NCI-H1417 treated with DMSO at 0.1 percent for 48 hours (cell line): ENCODE results near the gene SPATA2.

Experiments
- DNase-seq: peaks from one replicate; lab custom pipeline; 2025; lab: John Stamatoyannopoulos, UW

SPATA2 gene

GRCh38 chr20:49856904-49857303 is 58.4 kb downstream of the SPATA2 start:
- DNase-seq = no peak

GRCh38 chr20:49854190-49854875 is 61.0 kb downstream of the SPATA2 start:
- DNase-seq = no peak

- no peak for DNase-seq
Measured at GRCh38 chr20:49853640-49854039, 61.7 kb downstream of the SPATA2 start.
